NCI-H1105 treated with DMSO at 0.1 percent for 48 hours (cell line): ENCODE measurements around the gene ANGPTL8.

Source experiments
- DNase-seq: peaks from one replicate; lab custom pipeline; 2025; lab: John Stamatoyannopoulos, UW

Gene ANGPTL8

GRCh38 chr19:11291415-11291814, 52.0 kb downstream of the ANGPTL8 start:
- no peak for DNase-seq
